Measurements from ENCODE around the gene KCNMB2. TPM values are rescaled to one million over a fixed set of nuclear protein-coding genes. Genes with fewer than 3 reads are reported as not detected.

The KCNMB2 gene
- total RNA-seq, 4 donors from 2014 or later, result not detected

DNA sequence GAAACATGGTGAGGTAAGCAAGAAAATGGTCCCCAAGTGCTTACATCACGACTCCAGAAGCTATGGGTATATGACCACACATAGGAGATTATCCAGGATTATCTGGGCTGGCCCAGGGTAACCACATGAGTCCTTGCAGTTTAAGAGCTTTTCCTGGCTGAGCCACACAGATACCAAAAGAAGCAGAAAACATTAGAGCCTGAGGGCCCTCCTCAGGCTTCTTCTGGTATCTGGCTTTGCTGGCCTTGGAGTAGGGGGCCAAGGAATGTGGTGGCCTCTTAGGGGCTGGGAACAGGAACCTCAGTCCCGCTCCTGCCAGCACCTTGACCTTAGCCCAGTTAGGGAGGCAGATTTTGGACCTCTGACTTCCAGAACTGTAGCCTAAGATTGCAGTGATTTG lies 259.1 kb downstream of the KCNMB2 start:
- no peaks in the 10 kb centered on the region for H3K9me3 ChIP-seq
- H3K36me3 ChIP-seq, result no peaks in the 10 kb centered on the region
- in situ Hi-C loops (cut with MboI; ENCODE audit: low sequenced_read_pairs in 4 of 4) (no loop called here), intact Hi-C loops (cut with DNase I; ENCODE audit: low total_unique reads) (no loop called here)
- H3K27ac ChIP-seq, result no peak overlapping the region
- no peaks in the 10 kb centered on the region for H3K27me3 ChIP-seq
- no peak overlapping the region for H3K4me3 ChIP-seq
- ATAC-seq (no peak), DNase-seq (no peak)
- no peaks in the 10 kb centered on the region for H3K4me1 ChIP-seq
- TF ChIP-seq, protein P1, sequence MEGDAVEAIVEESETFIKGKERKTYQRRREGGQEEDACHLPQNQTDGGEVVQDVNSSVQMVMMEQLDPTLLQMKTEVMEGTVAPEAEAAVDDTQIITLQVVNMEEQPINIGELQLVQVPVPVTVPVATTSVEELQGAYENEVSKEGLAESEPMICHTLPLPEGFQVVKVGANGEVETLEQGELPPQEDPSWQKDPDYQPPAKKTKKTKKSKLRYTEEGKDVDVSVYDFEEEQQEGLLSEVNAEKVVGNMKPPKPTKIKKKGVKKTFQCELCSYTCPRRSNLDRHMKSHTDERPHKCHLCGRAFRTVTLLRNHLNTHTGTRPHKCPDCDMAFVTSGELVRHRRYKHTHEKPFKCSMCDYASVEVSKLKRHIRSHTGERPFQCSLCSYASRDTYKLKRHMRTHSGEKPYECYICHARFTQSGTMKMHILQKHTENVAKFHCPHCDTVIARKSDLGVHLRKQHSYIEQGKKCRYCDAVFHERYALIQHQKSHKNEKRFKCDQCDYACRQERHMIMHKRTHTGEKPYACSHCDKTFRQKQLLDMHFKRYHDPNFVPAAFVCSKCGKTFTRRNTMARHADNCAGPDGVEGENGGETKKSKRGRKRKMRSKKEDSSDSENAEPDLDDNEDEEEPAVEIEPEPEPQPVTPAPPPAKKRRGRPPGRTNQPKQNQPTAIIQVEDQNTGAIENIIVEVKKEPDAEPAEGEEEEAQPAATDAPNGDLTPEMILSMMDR (IDR thresholded peaks at IDR 0.05 in 4 of 5, conservative IDR thresholded peaks at IDR 0.05 in 1 of 5), result no peak
- no peak for TF ChIP-seq POLR2A (IDR thresholded peaks at IDR 0.05)

- TF ChIP-seq, protein P1 (IDR thresholded peaks at IDR 0.05 in 4 of 5, conservative IDR thresholded peaks at IDR 0.05 in 1 of 5), result no peak
- no peak for TF ChIP-seq POLR2A (IDR thresholded peaks at IDR 0.05)
- DNase-seq (no peak), ATAC-seq (no peak)
- Histone ChIP-seq H3K4me1 (no peaks in the 10 kb centered on the region), H3K27ac (no peak overlapping the region), H3K36me3 (no peaks in the 10 kb centered on the region), H3K4me3 (no peak overlapping the region), H3K9me3 (no peaks in the 10 kb centered on the region), H3K27me3 (no peaks in the 10 kb centered on the region)
- intact Hi-C loops (cut with DNase I; ENCODE audit: low total_unique reads), result no loop called here
- in situ Hi-C loops (cut with MboI; ENCODE audit: low sequenced_read_pairs in 4 of 4), result no loop called here
These were observed 266.0 kb downstream of the KCNMB2 start for GRCh38 chr3:178802259-178802658.

DNA sequence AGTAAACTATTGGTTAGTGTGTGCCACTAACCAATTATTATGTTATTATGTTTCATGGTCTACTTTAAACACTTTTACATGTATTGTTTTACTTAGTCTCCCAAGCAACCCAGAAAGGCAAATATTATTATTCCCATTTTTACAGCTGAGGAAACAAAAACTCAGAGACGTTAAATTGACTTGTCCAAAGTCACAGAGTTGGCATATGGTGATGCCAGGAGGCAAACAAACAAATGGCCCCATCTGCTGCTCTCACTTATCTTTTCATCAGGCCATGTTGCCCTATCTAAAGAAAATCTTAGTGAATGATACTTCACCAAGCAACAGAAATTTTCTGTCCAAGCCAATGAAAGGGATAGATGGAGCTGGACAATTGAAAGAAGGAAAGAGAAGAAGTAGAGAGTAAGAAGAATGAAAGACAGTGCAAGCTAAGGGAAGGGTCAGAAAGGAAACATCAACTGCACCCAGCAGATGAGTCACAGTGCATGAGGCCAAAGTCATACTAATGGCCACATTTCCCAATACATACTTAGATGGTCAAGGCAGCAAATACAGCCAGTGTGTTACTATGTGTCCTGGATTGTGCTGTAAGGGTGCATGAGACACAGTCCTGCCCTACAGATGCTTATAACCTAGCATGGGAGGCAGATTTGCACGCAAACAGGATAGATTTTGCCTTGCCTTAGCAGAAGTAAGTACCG lies 266.9 kb downstream of the KCNMB2 start:
- no peaks in the 10 kb centered on the region for H3K36me3 ChIP-seq
- DNase-seq (no peak), ATAC-seq (no peak)
- H3K27ac ChIP-seq, result no peak overlapping the region
- no peaks in the 10 kb centered on the region for H3K27me3 ChIP-seq
- no peak overlapping the region for H3K4me3 ChIP-seq
- in situ Hi-C loops (cut with MboI; ENCODE audit: low sequenced_read_pairs in 4 of 4), result no loop called here
- H3K4me1 ChIP-seq, result no peaks in the 10 kb centered on the region
- H3K9me3 ChIP-seq, result no peaks in the 10 kb centered on the region
- TF ChIP-seq, protein P1 (IDR thresholded peaks at IDR 0.05 in 4 of 5, conservative IDR thresholded peaks at IDR 0.05 in 1 of 5), result no peak
- TF ChIP-seq POLR2A (IDR thresholded peaks at IDR 0.05), result no peak
- intact Hi-C loops (cut with DNase I; ENCODE audit: low total_unique reads), result no loop called here

GRCh38 chr3:178804606-178805005 lies 268.4 kb downstream of the KCNMB2 start:
- Histone ChIP-seq H3K36me3 (no peaks in the 10 kb centered on the region), H3K9me3 (no peaks in the 10 kb centered on the region), H3K27me3 (no peaks in the 10 kb centered on the region), H3K27ac (no peak overlapping the region), H3K4me1 (no peaks in the 10 kb centered on the region), H3K4me3 (no peak overlapping the region)
- in situ Hi-C loops (cut with MboI; ENCODE audit: low sequenced_read_pairs in 4 of 4) (no loop called here), intact Hi-C loops (cut with DNase I; ENCODE audit: low total_unique reads) (no loop called here)
- ATAC-seq (no peak), DNase-seq (no peak)
- TF ChIP-seq, protein P1 (IDR thresholded peaks at IDR 0.05 in 4 of 5, conservative IDR thresholded peaks at IDR 0.05 in 1 of 5), result no peak
- no peak for TF ChIP-seq POLR2A (IDR thresholded peaks at IDR 0.05)

GRCh38 chr3:178805741-178806140 lies 269.5 kb downstream of the KCNMB2 start:
- no peaks in the 10 kb centered on the region for H3K4me1 ChIP-seq
- H3K36me3 ChIP-seq, result no peaks in the 10 kb centered on the region
- intact Hi-C loops (cut with DNase I; ENCODE audit: low total_unique reads) (no loop called here), in situ Hi-C loops (cut with MboI; ENCODE audit: low sequenced_read_pairs in 4 of 4) (no loop called here)
- TF ChIP-seq, protein P1 (IDR thresholded peaks at IDR 0.05 in 4 of 5, conservative IDR thresholded peaks at IDR 0.05 in 1 of 5), result no peak
- no peak for TF ChIP-seq POLR2A (IDR thresholded peaks at IDR 0.05)
- DNase-seq (no peak), ATAC-seq (no peak)
- no peaks in the 10 kb centered on the region for H3K9me3 ChIP-seq
- no peaks in the 10 kb centered on the region for H3K27me3 ChIP-seq
- H3K4me3 ChIP-seq, result no peak overlapping the region
- no peak overlapping the region for H3K27ac ChIP-seq

Measured in gastrocnemius medialis (tissue), 4 donors.